HG03135 (cell line): ENCODE results near the gene SLC25A18.
"Not testable (repeated sequence)": the region's sequence is repeated elsewhere in the genome, so short reads cannot be mapped to it uniquely, and the experiment has no call there.

Source experiments
- ATAC-seq: cut with Tn5 transposase; IDR thresholded peaks from one replicate; pipeline ENCODE4 v1.9.1; 2021; ENCODE audit warnings: mild to moderate bottlenecking, moderate library complexity; ENCODE audit not compliant: unreplicated experiment

The SLC25A18 gene

GRCh38 chr22:17562906-17563870 is at the start of gene SLC25A18:
Gene SLC25A18 (plus strand): TSS chr22:17563498. CDS start chr22:17579945, 16,447 bp downstream.
- no peak for ATAC-seq

DNA sequence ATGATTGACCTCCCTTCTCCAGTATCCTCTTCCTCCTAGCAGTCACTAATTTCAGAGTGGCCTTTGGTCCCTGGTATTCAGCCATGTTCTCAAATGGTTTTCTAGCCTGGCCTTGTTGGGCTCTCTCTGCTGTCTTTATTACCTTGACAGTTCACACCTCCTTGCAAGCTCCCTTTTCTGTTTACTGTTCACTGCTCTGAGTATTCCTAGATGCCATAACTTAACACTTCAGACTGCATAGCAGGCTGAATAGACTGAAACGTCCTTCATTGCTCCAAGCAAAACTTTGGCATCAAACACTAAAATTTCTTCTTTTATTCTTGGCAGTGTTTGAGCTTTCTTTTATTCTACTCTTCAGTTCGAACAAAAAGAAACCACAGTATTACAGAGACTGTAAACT is 49.7 kb upstream of the SLC25A18 start:
- no peak for ATAC-seq

GRCh38 chr22:17514084-17514483 is 49.2 kb upstream of the SLC25A18 start:
- no peak for ATAC-seq

DNA sequence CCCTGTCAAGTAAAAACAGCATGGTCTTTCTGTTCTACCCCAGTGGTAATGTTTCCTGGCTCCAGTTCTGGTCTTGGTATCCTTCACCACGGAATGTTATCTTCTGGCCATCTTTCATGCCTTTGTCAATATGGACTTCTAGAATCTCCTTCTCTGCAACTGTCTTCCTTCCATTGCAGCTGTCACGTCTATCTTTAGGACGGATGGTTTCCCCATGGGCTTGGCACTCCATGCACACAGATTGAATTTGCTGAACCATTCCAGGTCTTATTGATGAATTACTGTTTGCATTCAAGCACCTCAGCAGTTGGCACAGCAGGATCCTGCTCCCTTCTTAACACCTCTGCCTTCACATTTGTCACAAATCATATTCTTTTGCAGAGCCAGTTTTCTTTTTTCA is 44.9 kb upstream of the SLC25A18 start:
- ATAC-seq, result no peak

DNA sequence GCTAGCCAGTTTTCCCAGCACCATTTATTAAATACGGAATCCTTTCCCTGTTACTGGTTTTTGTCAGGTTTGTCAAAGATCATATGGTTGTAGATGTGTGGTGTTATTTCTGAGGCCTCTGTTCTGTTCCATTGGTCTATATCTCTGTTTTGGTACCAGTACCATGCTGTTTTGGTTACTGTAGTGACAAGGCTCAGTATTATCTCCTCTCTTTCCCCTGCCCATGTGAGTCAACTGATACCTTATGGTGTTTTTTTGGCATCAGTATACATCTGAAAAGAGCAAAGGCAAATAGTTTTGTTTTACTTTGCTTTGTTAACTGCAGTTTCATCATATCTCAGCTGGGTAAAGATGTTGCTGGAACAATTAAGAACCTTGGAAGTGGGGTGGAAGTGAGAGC is 41.3 kb upstream of the SLC25A18 start:
- ATAC-seq, result not testable (repeated sequence)

DNA sequence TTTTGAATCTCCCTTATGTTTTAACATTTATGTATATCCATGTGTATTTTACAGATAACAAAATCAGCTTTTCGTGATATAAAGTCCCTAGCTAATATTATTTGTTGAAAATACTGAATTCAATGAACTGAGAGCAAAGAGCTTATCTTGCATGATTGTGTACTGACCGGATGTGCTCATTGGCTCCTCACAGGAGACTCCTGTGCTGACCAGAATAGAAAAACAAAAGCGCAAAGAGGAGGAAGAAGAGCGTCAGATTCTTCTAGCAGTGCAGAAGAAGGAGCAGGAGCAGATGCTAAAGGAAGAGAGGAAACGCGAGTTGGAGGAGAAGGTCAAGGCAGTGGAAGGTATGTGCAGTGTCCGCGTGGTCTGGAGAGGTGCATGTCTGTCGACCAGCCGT is 39.4 kb upstream of the SLC25A18 start:
- ATAC-seq, result no peak

GRCh38 chr22:17536269-17536668 is 27.0 kb upstream of the SLC25A18 start:
- ATAC-seq, result no peak

- no peak for ATAC-seq
Measured at GRCh38 chr22:17537155-17537554, 26.1 kb upstream of the SLC25A18 start.

DNA sequence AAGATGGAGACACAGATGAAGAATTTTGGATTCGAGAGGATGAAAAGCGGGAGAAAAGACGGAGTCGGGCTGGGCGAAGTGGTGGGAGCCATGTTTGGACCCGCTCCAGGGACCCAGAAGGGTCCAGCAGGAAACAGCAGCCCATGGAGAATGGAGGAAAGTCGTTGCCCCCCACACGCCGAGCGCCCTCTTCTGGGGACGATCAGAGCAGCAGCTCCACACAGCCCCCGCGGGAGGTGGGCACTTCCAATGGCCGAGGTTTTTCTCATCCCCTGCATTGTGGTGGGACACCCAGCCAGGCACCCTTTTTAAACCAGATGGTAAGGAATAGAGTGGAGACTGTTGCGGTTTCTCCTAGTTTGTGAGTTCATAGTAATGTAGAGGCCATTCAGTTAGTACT is 22.8 kb upstream of the SLC25A18 start:
- no peak for ATAC-seq

DNA sequence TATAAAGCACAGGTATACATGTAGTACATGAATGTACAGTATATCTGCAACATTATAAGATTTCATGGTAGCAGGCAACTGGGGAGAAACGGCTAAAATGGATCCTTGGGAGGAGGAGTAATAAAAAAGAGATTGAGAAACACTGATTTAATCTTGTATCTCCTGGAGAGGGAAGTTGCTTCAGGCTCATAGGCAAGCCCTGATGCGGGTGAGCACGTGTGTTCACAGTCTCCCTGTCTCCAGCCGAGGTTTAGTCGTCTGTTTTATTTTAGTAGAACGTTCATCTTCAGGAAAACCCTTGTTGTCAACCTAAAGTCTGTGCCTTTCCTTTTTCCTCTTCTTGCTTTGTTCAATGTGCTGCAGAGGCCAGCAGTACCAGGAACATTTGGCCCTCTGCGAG is 21.8 kb upstream of the SLC25A18 start:
- ATAC-seq, result no peak

GRCh38 chr22:17542452-17542851 is 20.8 kb upstream of the SLC25A18 start:
- ATAC-seq, result no peak

DNA sequence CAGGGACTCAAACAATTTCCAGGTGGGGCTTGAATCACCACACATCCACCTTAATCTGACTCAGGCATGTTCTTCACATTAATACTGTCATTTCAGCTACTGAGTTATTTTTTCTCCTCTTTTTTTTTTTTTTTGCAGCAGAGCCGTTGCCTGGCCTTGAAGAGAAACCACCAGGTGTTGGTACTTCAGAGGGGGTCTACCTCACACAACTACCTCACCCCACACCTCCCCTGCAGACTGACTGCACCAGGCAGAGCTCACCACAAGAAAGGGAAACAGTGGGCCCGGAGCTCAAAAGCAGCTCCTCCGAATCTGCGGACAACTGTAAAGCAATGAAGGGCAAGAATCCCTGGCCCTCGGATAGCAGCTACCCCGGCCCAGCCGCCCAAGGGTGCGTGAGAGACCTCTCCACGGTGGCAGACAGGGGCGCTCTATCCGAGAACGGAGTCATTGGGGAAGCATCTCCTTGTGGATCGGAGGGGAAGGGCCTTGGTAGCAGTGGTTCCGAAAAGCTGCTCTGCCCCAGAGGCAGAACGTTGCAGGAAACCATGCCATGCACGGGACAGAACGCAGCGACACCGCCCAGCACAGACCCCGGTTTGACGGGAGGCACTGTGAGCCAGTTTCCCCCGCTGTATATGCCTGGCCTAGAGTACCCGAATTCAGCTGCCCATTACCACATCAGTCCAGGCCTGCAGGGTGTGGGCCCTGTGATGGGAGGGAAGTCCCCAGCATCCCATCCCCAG is 15.1 kb upstream of the SLC25A18 start:
- no peak for ATAC-seq

DNA sequence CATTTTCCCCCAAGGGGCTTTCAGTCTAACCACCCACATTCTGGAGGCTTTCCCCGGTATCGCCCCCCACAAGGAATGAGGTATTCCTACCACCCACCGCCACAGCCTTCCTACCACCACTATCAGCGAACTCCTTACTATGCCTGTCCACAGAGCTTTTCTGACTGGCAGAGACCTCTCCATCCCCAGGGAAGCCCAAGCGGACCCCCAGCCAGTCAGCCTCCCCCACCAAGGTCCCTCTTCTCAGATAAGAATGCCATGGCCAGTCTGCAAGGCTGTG is 14.6 kb upstream of the SLC25A18 start:
- no peak for ATAC-seq

GRCh38 chr22:17549183-17549582 is 14.1 kb upstream of the SLC25A18 start:
- ATAC-seq, result no peak

DNA sequence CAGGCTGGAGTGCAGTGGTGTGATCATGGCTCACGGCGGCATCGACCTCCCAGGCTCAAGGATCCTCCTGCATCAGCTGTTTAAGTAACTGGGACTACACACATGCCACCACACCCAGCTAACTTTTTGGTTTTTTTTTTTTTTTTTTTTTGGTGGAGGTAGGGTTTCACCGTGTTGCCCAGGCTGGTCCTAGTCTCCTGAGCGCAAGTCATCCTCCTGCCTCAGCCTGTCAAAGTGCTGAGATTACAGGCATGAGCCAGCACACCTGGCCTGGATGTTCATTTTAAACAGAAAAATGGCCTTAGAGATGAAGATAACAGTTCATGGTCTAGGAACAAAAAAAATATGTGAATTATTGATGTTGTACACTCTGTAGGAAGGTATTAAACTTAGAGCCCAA is 13.6 kb upstream of the SLC25A18 start:
- no peak for ATAC-seq

DNA sequence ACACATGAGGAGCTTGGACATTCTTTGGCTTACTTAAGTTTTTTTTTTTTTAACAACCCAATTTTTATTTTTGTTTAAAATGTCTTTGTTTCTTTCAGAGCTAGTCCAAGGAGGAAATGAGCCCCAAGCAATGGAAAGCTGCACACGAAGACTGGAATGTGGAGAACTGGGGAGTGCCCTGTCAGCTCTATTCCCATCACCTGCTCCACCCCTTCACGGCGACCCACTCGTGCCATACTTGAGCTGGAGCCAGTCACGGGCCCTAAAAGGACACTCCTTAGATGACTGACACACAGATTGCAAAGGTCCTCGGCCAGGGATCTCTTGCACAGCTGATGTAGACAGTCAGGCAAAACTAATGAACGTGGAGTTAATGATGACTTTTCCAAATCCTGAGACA is 10.6 kb upstream of the SLC25A18 start:
- ATAC-seq, result no peak

DNA sequence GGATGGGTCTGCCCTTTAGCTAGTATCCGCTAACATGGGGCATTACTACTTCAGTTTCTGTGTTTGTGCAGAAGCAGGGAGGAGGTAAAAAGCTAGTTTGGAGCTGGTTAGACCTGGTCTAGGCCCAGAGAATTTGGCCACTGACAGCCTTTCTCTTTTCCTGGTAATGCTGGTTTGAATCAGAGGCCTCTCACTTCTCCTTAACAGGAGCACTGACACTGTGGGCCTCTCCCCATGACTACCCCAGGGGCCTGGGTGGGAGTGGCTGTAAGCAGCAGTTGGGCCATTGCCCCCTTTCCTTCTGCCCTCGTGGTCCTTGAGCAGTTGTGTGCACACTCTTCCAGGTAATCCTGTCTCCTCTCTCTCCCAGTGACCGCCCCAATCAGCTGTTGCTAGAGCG is 8.5 kb upstream of the SLC25A18 start:
- ATAC-seq, result no peak

- no peak for ATAC-seq
Measured at GRCh38 chr22:17559188-17559587, 4.1 kb upstream of the SLC25A18 start.

- ATAC-seq, result no peak
Measured at GRCh38 chr22:17563936-17564391, 666 bp downstream of the SLC25A18 start.

DNA sequence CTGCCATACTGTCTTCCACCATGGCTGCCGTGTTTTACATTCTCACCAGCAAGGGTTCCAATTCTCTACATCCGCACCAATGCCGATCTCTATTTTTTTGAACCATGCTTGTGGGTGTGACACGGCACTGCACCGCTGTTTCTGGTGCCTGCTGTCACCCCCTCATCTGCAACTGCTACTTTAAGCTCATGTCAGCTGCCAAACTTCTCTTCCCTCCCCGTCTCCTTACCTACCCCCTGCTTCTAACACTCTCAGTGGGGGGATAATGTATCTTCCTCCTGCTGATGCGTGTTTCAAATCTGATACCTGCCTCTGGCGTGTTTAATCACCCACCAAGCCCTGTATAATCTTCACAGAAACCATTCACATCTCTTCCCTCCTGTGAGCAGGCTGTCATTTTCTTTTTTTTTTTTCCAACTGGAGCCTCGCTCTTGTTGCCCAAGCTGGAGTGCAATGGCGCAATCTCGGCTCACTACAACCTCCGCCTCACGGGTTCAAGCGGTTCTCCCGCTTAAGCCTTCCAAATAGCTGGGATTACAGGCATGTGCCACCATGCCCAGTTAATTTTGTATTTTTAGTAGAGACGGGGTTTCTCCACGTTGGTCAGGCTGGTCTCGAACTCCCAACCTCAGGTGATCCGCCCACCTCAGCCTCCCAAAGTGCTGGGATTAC is 2.9 kb downstream of the SLC25A18 start:
- not testable (repeated sequence) for ATAC-seq

DNA sequence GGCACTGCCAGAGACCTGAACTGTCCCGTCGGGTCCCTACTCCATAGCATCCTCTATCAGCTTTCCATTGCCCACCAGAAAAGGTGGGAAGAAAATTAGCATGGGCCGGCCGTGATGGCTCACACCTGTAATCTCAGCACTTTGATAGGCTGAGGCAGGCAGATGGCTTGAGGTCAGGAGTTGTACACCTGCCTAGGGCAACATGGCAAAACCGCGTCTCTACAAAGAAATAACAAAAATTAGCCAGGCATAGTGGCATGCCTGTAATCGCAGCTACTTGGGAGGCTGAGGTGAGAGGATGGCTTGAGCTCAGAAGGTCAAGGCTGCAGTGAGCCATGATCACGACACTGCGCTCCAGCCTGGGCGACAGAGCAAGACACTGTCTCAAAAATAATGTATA is 3.5 kb downstream of the SLC25A18 start:
- ATAC-seq, result no peak
